Mesothelial cell of epicardium (in vitro differentiated cells): Measurements from ENCODE around the gene RAD52. TPM values are rescaled to one million over a fixed set of nuclear protein-coding genes. Genes with fewer than 3 reads are reported as not detected.

ENCODE experiments used
- DNase-seq, 2 experiments: peaks; one replicate each; pipeline ENCODE4 v3.0.0; 2021; ENCODE audit warnings: low spot score in 2 of 2; ENCODE audit not compliant: unreplicated experiment in 2 of 2
- H3K27ac Mint-ChIP-seq: 2 replicates; pipeline ENCODE4 v1.8.0; 2021; ENCODE audit warnings: mixed read lengths
- H3K27me3 Mint-ChIP-seq: 2 replicates; pipeline ENCODE4 v1.8.0; 2021; ENCODE audit warnings: low read depth, mixed read lengths
- H3K36me3 Mint-ChIP-seq: 2 replicates; pipeline ENCODE4 v1.8.0; 2021; ENCODE audit warnings: mixed read lengths
- H3K4me1 Mint-ChIP-seq: 2 replicates; pipeline ENCODE4 v1.8.0; 2021; ENCODE audit warnings: mixed read lengths
- H3K4me3 Mint-ChIP-seq: 2 replicates; pipeline ENCODE4 v1.8.0; 2021; ENCODE audit warnings: mild to moderate bottlenecking, moderate library complexity, mixed read lengths
- H3K9me3 Mint-ChIP-seq: 2 replicates; pipeline ENCODE4 v1.8.0; 2021; ENCODE audit warnings: mixed read lengths
- CTCF ChIP-seq: fragments of 200-600 bp; sonication (generic); IDR thresholded peaks from one replicate; pipeline ENCODE4 v1.5.0; 2021; ENCODE audit warnings: antibody characterized with exemption; ENCODE audit not compliant: unreplicated experiment
- total RNA-seq: library from RNA; stranded (reverse); gene quantifications from 3 replicates; pipeline ENCODE4 v1.2.1, GENCODE V29; 2021

The RAD52 gene
- total RNA-seq, 1 donor from 2014 or later = 21.6 TPM

GRCh38 chr12:981961-982360 is 32.5 kb upstream of the RAD52 start:
- no peak for TF ChIP-seq CTCF
- Mint-ChIP-seq H3K36me3 (peaks cover 9% of the 10 kb centered on the region), H3K9me3 (peaks cover 2% of the 10 kb centered on the region), H3K27me3 (no peaks in the 10 kb centered on the region), H3K4me1 (no peaks in the 10 kb centered on the region), H3K4me3 (no peak overlapping the region), H3K27ac (no peak overlapping the region)
- no peak for DNase-seq

DNA sequence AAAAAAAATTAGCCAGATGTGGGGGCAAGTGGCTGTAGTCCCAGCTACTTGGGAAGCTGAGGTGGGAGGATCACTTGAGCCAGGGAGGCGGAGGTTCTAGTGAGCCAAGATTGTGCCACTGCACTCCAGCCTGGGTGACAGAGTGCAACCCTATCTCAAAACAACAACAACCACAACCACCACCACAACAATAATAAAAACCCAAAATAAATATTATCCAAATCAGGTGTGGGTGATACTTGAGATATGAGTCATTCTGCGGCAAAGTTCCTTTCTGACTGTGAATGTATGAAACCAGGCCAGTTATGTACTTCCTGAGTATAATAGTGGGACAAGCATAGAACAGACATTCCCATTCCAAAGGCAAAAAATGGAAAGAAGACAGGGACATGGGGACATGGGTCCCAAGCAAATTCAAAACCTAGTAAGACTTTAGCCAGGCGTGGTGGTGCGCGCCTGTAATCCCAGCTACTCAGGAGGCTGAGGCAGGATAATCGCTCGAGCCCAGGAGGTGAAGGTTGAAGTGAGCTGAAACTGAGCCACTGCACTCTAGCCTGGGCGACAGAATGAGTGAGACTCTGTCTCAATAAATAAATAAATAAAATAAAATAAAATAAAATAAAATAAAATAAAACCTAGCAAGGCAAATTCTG is 31.8 kb upstream of the RAD52 start:
- no peak for TF ChIP-seq CTCF
- Mint-ChIP-seq H3K4me3 (no peak overlapping the region), H3K9me3 (peaks cover 2% of the 10 kb centered on the region), H3K27me3 (no peaks in the 10 kb centered on the region), H3K27ac (no peak overlapping the region), H3K4me1 (no peaks in the 10 kb centered on the region), H3K36me3 (peaks cover 13% of the 10 kb centered on the region)
- DNase-seq = no peak

DNA sequence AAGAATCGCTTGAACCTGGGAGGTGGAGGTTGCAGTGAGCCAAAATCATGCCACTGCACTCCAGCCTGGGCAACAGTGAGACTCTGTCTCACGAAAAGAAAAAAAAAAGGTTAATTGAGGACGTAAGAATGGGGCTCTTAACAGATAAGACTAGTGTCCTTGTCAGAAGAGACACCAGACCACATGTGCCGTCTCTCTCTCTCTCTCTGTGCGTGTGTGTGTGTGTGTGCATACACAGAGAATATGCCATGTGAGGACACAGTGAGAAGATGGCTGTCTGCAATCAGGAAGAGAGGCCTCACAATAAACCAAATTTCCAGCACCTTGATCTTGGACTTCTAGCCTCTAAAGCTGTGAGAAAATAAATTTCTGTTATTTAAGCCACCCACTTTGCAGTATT is 29.9 kb upstream of the RAD52 start:
- H3K27ac Mint-ChIP-seq = no peak overlapping the region
- TF ChIP-seq CTCF = no peak
- H3K4me3 Mint-ChIP-seq = no peak overlapping the region
- peaks cover 2% of the 10 kb centered on the region for H3K9me3 Mint-ChIP-seq
- no peak for DNase-seq
- no peaks in the 10 kb centered on the region for H3K27me3 Mint-ChIP-seq
- H3K36me3 Mint-ChIP-seq = peaks cover 13% of the 10 kb centered on the region
- no peaks in the 10 kb centered on the region for H3K4me1 Mint-ChIP-seq

GRCh38 chr12:977156-977555 is 27.7 kb upstream of the RAD52 start:
- no peak for DNase-seq
- Mint-ChIP-seq H3K36me3 (peaks cover 10% of the 10 kb centered on the region), H3K27ac (no peak overlapping the region), H3K27me3 (no peaks in the 10 kb centered on the region), H3K4me1 (no peaks in the 10 kb centered on the region), H3K4me3 (no peak overlapping the region), H3K9me3 (no peaks in the 10 kb centered on the region)
- no peak for TF ChIP-seq CTCF

DNA sequence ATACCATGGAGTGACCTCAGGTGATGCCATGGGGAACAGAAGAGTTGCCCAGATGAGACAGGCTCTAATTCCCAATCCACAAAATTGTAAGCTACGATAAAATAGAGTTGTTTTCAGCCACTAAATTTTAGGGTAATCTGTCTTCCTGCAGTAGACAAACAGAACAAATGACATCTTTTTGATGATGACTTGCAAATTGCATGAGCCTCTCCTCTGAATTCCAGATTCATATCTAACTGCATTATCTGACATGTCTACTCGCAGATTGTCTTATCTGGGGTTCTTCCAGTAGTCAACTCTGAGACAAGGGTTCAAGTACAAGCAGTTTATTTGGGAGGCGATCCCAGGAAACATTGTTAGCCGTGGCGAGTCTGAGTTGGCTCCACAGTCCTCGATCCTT is 27.1 kb upstream of the RAD52 start:
- Mint-ChIP-seq H3K27ac (no peak overlapping the region), H3K9me3 (no peaks in the 10 kb centered on the region), H3K4me3 (no peak overlapping the region), H3K4me1 (no peaks in the 10 kb centered on the region), H3K27me3 (no peaks in the 10 kb centered on the region), H3K36me3 (peaks cover 10% of the 10 kb centered on the region)
- no peak for TF ChIP-seq CTCF
- DNase-seq = no peak
